ENCODE results near the gene ELK1. TPM values are rescaled to one million over a fixed set of nuclear protein-coding genes. Genes with fewer than 3 reads are reported as not detected.

Gene ELK1
- total and polyA plus RNA-seq, 2 of the 4 experiments (the other 2 are of a cell fraction): 10.0 to 24.3 TPM

DNA sequence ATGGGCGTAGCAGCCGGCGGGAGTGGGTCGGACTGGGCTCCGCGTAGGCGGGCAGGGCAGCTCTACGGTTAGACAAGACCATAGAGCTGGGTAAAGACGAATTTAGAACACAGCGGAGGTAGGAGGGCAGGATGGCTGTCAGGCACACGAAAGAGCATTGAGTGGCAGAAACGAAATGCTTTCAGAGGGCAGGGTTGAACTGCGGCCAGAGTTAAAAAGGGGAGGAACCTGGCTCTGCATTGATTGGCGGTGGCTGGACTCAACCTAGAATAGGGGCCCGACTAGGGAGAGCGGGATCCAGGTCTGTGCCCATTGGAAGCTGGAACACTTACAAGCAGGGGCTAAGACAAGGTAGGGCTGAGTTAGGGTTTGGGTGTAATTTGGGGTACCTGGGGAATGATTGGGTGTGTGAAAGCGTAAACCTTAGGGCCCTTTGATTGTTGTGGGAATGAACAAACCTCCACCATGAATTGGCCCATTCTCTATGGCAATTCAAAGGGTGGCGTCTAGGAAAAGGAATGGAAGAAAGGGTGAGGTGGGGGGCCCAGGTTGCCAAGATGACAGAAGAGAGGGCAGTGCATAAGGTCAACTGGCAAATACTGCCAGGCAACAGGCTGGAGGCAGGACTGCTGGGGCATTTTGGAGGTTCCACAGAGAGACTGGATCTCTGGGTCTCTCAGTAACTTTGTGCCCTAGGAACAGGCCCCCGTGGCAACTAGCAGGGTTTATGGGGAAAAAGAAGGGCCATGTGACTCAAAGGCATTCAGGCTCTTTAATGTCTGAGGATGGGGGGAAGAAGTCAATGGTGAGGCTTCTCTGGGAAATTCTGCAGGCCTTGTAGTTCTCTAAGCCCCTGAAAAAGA, 911 bp upstream of the ELK1 start:
- Histone ChIP-seq H4K5ac (ENCODE audit: low read depth, low read length) (no peak overlapping the region), H3K9me1 (ENCODE audit: insufficient read depth, low read length) (0 out of 2 replicates have a peak, but pooled peaks cover 2% of the 10 kb centered on the region), H2BK120ac (ENCODE audit: low read depth, low read length) (peak overlapping the region; percentile 11; the same call in 1 of the 2 replicates), H3K4ac (ENCODE audit: low read depth, low read length) (peak overlapping the region; percentile 84), H2BK5ac (ENCODE audit: low read depth, low read length, poor library complexity, severe bottlenecking) (peak overlapping the region; percentile 58), H3K79me1 (ENCODE audit: low read depth in 1 of 2, low read length in 2 of 2) (peaks cover 0 to 17% of the 10 kb centered on the region in 2 experiments; a peak in 2 of 4 replicates), H2BK15ac (ENCODE audit: low read depth, low read length) (peak overlapping the region; percentile 34; the same call in 1 of the 3 replicates), H3K4me3 (ENCODE audit: insufficient read depth, low read depth, low read length) (peak overlapping the region; percentile 32), H4K91ac (ENCODE audit: insufficient read depth, low read depth, low read length) (peak overlapping the region; percentile 73), H4K8ac (ENCODE audit: low read depth in 2 of 2, low read length in 2 of 2) (peak overlapping the region in 1 of 2 experiments; percentile 66; a peak in 2 of 4 replicates), H3K36me3 (ENCODE audit: control insufficient read depth, insufficient read depth, low read length) (peaks cover 8% of the 10 kb centered on the region), H3K27me3 (ENCODE audit: control insufficient read depth, insufficient read depth, low read length) (no peaks in the 10 kb centered on the region), H3K9me3 (ENCODE audit: control insufficient read depth, insufficient read depth, low read length) (no peaks in the 10 kb centered on the region), H2AK5ac (ENCODE audit: low read depth, low read length) (peak overlapping the region; percentile 90; the same call in 1 of the 2 replicates), H3K4me2 (ENCODE audit: low read depth, low read length) (peak overlapping the region; percentile 76), H3K4me1 (ENCODE audit: control insufficient read depth, insufficient read depth, low read length) (peaks cover 4% of the 10 kb centered on the region), H2AFZ (replicated peaks; ENCODE audit: low read length, poor library complexity) (peak overlapping the region; percentile 91), H3K23ac (ENCODE audit: low read depth, low read length) (peak overlapping the region; percentile 90; the same call in 1 of the 2 replicates), H2BK20ac (ENCODE audit: low read depth, low read length) (no peak overlapping the region), H3K27ac (ENCODE audit: insufficient read depth, low read length) (peak overlapping the region; percentile 79), H3K14ac (replicated peaks; ENCODE audit: low read depth, low read length) (peak overlapping the region; percentile 88), H2AK9ac (replicated peaks; ENCODE audit: low read depth, low read length, poor library complexity) (peak overlapping the region; percentile 97), H4K20me1 (ENCODE audit: insufficient read depth, low read length) (no peaks in the 10 kb centered on the region), H3K9ac (ENCODE audit: low read depth, low read length) (peak overlapping the region; percentile 57), H3K18ac (ENCODE audit: low read depth, low read length) (no peak overlapping the region), H3K56ac (ENCODE audit: extremely low read depth, insufficient read depth, low read length) (peak overlapping the region; percentile 56; the same call in 1 of the 2 replicates)
- BruUV-seq (replicated peaks): no TSS peak
- TF ChIP-seq POLR2A (IDR thresholded peaks at IDR 0.05; ENCODE audit: low read depth, low read length): peak; percentile 63; the same call in 1 of the 2 replicates
- TF ChIP-seq, protein P1, sequence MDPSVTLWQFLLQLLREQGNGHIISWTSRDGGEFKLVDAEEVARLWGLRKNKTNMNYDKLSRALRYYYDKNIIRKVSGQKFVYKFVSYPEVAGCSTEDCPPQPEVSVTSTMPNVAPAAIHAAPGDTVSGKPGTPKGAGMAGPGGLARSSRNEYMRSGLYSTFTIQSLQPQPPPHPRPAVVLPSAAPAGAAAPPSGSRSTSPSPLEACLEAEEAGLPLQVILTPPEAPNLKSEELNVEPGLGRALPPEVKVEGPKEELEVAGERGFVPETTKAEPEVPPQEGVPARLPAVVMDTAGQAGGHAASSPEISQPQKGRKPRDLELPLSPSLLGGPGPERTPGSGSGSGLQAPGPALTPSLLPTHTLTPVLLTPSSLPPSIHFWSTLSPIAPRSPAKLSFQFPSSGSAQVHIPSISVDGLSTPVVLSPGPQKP (IDR thresholded peaks at IDR 0.05; ENCODE audit: borderline replicate concordance, low read depth, low read length): no peak
- ChIA-PET POLR2A (ENCODE audit: unreplicated experiment) (no interaction called here), CTCF (no interaction called here)
- in situ Hi-C loops (cut with MboI; ENCODE audit: low sequenced_read_pairs): no loop called here
- DNase-seq (no peak), ATAC-seq (ENCODE audit: low read depth) (peak; percentile 2)
- intact Hi-C loops (cut with micrococcal nuclease): no loop called here
- dilution Hi-C loops (cut with HindIII; ENCODE audit: low sequenced_read_pairs, unreplicated experiment): no loop called here
- WGBS, 2 experiments (ENCODE audit: extremely low coverage in 2 of 2, insufficient read length in 1 of 2): 33% methylated on average over 17 of the region's 19 CpGs; no CpG with 5 or more reads in 1 of the 2 experiments

Measured in IMR-90 (cell line).